ENCODE measurements around the gene RPA3.

Gene RPA3

DNA sequence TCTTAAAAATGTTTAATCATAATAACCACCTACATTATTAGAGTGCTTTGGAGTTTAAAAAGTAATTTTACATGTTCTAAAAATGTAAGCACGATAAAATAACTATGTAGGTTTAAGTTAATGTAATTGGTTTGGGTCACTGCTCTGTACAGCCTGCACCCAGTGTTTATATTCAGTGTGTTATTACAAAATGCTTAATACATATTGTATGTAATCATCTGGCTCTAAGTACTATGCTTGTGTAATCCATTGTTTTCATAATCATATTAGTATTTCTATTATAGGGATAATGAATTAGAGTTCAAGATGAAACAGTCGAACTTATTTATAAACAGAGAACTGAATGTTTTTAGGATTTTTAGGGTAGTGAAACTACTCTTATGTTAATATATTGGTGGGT is 13.1 kb downstream of the RPA3 start:
- TF ChIP-seq, protein P1, sequence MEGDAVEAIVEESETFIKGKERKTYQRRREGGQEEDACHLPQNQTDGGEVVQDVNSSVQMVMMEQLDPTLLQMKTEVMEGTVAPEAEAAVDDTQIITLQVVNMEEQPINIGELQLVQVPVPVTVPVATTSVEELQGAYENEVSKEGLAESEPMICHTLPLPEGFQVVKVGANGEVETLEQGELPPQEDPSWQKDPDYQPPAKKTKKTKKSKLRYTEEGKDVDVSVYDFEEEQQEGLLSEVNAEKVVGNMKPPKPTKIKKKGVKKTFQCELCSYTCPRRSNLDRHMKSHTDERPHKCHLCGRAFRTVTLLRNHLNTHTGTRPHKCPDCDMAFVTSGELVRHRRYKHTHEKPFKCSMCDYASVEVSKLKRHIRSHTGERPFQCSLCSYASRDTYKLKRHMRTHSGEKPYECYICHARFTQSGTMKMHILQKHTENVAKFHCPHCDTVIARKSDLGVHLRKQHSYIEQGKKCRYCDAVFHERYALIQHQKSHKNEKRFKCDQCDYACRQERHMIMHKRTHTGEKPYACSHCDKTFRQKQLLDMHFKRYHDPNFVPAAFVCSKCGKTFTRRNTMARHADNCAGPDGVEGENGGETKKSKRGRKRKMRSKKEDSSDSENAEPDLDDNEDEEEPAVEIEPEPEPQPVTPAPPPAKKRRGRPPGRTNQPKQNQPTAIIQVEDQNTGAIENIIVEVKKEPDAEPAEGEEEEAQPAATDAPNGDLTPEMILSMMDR (IDR thresholded peaks at IDR 0.05; ENCODE audit: low read depth, low read length, missing control alignments) = no peak
- DNase-seq (ENCODE audit: low read depth) = no peak
- no peak overlapping the region for H3K4me3 ChIP-seq (ENCODE audit: low read depth, low read length)

DNA sequence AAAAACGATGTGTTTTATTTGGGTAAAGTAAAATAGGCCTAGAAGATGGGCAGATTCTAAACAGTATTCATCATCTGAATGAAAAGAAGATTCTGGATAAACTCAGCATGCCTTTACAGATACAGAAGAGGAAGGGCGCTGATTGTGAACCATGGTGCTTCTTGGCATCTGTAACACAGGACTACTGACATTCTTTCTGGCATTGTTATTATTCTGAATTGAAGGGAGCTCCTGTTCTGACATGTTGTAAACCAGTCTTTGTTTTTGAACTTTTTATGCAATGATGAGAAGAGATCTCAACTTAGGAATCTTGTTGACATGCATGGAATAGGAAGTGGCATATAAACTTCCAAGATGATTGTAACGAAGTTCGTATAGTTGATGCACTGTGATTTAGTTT is 13.5 kb downstream of the RPA3 start:
- TF ChIP-seq, protein P1 (IDR thresholded peaks at IDR 0.05; ENCODE audit: low read depth, low read length, missing control alignments) = no peak
- no peak for DNase-seq (ENCODE audit: low read depth)
- H3K4me3 ChIP-seq (ENCODE audit: low read depth, low read length) = no peak overlapping the region

DNA sequence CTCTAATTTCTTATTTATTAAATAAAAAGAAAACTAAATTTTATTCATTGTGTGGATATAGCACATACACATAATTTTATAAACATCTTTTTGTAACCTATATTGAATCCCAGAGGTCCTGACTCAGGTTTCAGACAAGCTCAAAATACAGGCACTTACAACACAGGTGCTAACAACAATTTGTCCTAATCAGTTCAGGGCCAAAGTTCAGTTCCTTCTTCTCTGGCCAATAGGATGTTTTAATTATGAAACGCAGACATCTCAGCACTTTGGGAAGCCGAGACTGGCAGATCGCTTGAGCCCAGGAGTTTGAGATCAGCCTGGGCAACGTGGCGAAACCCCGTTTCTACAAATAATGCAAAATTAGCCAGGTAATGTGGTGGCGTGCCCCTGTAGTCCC is 15.0 kb downstream of the RPA3 start:
- H3K4me3 ChIP-seq (ENCODE audit: low read depth, low read length) = no peak overlapping the region
- TF ChIP-seq, protein P1 (IDR thresholded peaks at IDR 0.05; ENCODE audit: low read depth, low read length, missing control alignments) = no peak
- DNase-seq (ENCODE audit: low read depth) = no peak

DNA sequence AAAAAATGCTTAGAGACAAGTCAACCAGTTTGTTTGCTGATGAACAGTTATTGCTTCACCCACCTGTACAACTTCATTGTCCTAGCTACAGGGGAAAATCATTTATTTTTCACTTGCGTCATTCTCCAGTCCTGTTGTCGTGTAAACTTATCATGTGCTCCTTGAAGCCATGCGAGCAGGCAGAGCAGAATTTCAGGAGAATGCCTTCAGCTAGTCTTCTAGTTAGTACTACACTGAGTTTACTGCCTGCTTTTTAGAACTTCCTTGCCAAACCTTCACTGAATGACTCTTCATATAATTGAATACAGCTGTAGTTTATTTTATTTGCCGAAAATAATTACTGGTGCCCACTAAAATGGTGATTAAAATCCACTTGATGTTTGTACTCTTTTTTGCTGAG is 15.6 kb downstream of the RPA3 start:
- TF ChIP-seq, protein P1 (IDR thresholded peaks at IDR 0.05; ENCODE audit: low read depth, low read length, missing control alignments) = no peak
- H3K4me3 ChIP-seq (ENCODE audit: low read depth, low read length) = no peak overlapping the region
- no peak for DNase-seq (ENCODE audit: low read depth)

DNA sequence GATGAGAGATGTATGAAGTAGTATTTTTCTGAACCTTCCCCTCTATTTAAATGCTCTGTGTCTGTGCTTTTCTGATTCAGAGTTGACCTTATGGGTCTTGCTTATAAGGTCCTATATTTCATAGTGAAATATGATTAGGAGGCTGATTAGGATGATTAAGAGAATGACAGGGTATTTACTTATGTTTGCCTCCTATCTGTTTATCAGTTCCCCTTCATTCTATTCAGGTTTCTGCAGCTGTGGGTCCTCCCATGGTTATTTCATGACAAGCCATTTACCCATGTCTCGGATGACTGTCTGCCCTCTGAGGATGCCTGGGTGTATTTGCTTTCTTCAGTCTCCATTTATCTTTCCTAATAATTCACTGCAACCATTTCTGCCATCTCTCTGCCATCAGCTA is 16.9 kb downstream of the RPA3 start:
- TF ChIP-seq, protein P1 (IDR thresholded peaks at IDR 0.05; ENCODE audit: low read depth, low read length, missing control alignments) = no peak
- no peak for DNase-seq (ENCODE audit: low read depth)
- H3K4me3 ChIP-seq (ENCODE audit: low read depth, low read length) = no peak overlapping the region

DNA sequence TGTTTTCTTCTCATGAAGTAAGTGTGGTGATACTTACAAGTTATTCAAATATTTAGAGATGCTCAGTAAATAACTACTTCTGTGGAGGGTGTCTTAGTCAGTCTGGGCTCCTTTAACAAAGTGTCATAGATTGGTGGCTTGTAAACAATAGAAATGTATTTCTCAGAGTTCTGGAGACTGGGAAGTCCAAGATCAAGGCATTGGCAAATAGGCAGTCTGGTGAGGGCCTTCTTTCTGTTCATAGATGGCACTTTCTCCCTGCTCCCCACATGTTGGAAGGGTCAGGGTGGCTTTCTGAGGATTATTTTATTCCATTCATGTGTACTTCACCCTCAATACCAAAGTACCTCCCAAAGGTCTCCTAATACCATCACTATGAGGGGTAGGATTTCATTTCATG is 18.4 kb downstream of the RPA3 start:
- TF ChIP-seq, protein P1 (IDR thresholded peaks at IDR 0.05; ENCODE audit: low read depth, low read length, missing control alignments) = no peak
- no peak overlapping the region for H3K4me3 ChIP-seq (ENCODE audit: low read depth, low read length)
- no peak for DNase-seq (ENCODE audit: low read depth)

DNA sequence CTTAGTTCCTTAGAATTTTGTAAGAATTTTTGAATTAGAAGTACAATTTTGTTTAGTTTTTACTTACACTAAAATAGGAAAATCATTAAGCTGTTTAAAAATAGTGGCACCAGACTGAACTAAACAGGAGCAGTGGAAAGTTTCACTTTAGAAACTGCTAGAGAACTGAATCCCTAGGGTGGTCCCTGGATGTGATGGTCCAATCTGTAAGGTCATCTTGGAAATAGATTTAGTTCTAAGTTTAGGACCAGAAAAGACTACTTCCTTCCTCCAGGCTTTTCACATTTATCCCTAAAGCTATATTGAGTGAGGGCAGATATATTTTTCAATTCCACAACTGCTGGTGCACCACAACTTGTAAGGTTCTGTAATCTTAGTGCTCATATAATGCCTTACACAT is 19.0 kb downstream of the RPA3 start:
- H3K4me3 ChIP-seq (ENCODE audit: low read depth, low read length) = no peak overlapping the region
- TF ChIP-seq, protein P1 (IDR thresholded peaks at IDR 0.05; ENCODE audit: low read depth, low read length, missing control alignments) = no peak
- no peak for DNase-seq (ENCODE audit: low read depth)

Measured in GM12864 (cell line).